Lower leg skin (tissue), 3 donors: ENCODE results near the gene FAM107B.

Experiments used
- CTCF ChIP-seq, 3 donors: fragments of 450-650 bp; IDR thresholded peaks; one replicate each; pipeline ENCODE4 v1.5.1; 2016; ENCODE audit warnings: antibody characterized with exemption in 3 of 3, mild to moderate bottlenecking in 3 of 3, moderate library complexity in 2 of 3
- POLR2A ChIP-seq, 2 donors: fragments of 450-650 bp; IDR thresholded peaks; one replicate each; pipeline ENCODE4 v1.6.1; 2016 to 2017; ENCODE audit warnings: antibody characterized with exemption in 2 of 2, mild to moderate bottlenecking in 1 of 2, moderate library complexity in 1 of 2

DNA sequence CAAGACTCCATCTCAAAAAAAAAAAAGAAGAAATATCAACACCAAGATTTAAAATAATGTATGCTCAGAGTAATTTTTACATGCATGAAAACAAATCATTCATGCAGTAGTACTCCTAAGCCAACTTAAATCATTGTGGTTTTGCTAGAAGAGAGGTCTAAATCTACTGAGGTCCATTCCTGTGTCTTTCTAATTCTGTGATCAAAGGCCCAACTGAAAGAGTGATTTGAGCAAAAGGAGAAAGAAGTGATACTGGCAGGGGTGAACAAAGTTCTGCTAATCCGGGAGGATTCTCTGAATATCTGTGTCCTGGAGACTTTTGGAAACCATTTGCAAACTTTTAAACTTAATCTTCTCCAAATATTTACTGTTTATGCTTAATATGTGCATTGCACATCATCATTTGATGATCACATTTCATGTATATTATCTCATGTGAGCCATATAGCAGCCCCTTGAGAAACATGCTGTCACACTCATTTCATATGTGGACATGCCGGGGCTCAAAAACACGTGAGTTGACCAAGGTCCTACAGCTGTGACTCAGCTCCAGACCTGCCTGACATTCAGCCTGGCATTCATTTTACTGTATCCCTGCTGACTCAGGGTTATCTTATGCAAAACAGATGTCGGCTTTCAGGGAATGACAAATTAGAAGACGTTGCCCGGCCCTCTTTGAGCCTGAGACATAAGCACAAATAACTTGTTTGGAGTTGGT, 76.4 kb downstream of the FAM107B start:
- TF ChIP-seq POLR2A (IDR thresholded peaks at IDR 0.05): no peak
- no peak for TF ChIP-seq CTCF (IDR thresholded peaks at IDR 0.05)
